NCI-H1417 (cell line): Measurements from ENCODE around the gene ULK4.
"Not testable (repeated sequence)": the region's sequence is repeated elsewhere in the genome, so short reads cannot be mapped to it uniquely, and the experiment has no call there.

Source experiments
- DNase-seq, 3 experiments: peaks; one replicate each; lab custom pipeline; 2025; lab: John Stamatoyannopoulos, UW

The ULK4 gene

DNA sequence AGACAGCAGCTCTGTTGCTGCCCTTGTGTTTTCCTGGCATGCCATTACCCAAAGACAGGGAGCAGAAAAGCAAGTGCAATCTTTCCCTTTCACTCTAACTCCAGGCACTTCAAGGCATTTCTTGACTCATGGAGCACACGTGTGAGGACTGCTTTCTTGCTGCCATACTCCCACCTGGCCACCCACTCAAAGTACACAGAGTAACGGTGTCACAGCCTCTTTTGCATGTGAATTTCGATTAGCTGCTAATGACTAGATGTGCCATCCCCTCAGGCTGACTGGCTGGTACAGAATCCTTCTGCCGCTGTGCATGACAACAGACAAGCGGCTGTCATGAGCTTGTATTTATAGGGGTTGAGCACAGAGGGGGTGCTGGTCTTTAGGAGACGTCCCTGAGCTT lies 382.0 kb downstream of the ULK4 start:
- no peak for DNase-seq

DNA sequence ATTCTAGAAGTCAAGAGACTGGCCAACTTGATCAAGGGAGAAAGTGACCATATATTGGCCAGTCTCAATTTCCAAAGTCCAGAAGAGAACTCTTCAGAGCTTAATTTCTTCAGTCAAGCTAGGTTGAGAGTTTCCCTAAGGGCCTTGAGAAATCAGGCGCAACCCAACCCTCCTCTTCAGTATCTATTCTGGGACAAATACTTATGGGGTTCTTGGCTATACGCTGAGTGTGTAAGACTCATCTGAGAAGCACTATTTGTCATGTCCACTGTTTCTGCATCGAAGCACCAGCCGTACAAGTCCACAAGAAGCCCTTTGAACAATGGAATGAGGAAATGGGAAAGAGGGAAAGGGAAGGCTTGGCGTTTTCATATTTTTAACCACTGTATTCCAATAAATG lies 383.1 kb downstream of the ULK4 start:
- no peak for DNase-seq

DNA sequence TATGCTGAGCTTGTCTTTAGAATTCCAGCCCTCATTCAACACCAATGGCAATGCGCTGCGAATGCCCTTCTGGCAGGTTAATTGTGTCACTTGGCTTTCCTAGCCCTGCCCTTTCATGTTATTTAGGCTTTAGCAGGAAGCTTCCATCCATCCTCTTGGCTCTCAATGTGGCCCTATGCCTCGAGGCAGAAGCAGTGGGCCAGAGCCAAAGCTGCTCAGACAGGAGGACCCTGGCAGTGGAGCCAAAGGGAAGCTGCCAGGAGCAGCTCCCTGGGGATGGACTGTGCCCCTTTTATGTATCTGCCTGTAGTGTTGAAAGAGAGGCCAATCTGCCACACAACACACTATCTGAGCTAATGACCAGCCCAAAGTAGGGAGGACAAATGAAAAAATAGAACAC lies 386.2 kb downstream of the ULK4 start:
- no peak for DNase-seq

DNA sequence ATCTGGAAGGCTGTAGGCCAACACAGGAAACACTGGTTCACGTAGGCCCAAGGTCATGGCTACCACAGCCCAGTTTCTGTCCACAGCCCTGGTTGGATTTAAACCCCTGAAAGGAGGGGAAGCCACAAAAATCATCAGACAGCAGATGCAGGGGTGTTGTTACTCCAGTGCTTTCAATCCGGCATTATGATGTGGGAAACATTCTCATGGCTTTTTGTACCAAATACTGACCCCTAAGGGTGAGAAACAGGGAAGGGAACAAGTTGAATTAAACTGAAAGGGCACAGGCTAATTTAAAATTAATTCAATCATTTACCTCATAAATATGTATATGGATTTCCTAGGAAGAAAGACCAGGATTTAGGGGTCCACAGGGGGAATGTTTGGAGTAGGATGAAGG lies 387.0 kb downstream of the ULK4 start:
- no peak for DNase-seq

DNA sequence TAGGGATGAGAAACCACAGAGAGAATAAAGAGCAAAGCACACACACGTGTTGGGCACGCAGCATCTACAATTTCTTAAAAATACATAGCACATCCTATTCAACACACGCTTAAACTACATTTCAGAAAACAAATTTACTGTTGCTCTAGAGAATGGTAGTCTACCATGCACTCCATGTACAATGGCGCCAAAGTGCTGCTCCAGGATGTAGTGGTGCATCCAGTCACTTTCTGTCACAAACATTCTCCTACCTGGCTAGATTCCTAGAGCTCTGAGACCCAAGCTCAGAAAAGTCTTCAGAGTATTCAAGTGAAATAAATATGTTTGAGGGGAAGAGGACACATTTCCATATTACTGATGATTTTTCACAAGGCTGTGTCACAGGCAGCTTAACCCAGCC lies 388.3 kb downstream of the ULK4 start:
- no peak for DNase-seq

DNA sequence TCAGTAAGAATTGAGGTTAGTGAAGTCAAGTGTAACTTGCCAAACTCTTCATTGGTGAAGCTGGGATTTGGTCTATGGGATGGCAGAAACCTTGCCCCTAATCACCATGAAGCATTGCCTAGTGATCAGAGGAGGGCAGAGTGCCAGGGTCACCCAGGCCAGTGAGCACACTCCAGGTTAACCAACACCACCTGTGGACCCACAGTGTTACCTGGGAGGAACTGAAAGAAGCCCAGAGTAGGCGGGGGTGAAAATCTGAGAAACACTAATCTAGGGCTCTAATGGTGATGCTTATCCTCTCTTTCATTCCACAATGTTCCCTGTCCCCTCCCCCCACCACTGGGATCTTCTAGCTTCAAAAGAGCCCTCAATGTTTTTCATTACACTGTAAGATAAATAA lies 389.8 kb downstream of the ULK4 start:
- DNase-seq, result no peak

DNA sequence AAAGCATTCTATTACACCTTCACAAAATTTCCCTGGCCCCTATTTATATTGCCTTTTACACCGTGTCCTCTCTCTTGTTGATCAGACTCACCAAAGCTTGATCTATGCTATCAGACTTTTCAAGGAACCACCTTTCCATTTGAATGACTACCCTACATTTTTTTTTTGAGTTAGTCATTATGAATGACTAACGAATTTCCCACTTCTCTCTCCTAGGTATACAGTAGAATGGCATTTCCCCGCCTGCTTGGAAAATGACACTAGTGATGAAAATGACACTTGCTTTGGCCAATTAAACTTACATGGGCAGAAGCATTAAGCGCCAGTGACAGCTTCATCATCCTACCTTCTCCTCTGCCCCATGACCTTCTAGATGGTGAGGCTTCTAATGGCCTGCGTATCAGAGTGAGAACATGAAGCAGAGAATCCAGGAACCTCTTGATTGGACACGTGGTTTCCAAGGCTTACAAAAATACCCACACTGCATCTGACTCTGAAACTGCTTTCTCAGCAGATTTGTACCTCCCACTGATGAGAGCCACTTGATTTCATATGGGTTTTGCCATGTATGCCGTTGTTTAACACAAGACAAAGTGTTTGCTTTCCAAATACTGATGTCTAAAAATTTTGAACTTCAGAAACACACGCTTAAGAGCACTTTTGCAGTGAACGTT lies 392.1 kb downstream of the ULK4 start:
- no peak for DNase-seq

DNA sequence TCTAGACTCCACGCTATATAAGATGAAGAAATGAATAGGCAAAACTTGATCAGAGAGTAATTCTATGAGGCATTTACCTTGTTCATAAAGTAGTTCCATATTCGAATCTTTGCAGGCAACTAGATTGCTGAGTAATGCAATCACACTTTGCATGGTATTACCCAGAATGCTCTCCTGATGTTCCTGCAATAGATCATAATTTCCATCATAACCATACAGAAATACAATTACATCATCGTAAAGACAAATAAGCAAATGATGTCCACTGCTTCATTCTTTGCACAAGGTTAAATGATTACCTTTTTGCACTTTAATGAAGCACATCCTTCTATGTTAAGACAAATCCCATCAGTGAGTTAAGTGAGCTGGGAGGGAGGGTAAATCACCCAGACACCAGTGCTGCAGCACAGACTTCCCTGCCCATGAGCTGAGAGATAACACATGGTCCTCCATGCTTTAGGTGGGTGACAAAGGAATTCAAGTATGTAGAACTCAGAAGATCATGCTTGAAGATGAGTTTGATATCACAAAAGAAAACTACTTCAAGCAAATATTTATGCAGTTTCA lies 395.9 kb downstream of the ULK4 start:
- no peak for DNase-seq

DNA sequence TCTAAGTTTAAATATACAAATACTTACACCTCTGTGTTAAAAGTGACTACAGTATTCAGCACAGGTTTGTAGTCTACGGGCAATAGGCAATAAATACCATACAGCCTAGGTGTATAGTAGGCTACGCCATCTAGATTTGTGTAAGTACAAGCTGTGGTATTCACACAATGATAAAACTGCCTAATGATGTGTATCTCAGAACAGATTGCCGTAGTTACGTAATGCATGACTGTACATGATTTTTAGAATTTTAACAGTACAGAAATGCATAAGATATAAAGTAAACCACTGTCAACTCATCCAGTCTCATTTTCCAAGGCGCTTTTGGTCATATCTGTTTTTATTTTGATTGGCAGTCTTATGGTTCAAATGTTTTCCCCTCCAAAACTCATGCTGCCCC lies 396.9 kb downstream of the ULK4 start:
- DNase-seq, result no peak

DNA sequence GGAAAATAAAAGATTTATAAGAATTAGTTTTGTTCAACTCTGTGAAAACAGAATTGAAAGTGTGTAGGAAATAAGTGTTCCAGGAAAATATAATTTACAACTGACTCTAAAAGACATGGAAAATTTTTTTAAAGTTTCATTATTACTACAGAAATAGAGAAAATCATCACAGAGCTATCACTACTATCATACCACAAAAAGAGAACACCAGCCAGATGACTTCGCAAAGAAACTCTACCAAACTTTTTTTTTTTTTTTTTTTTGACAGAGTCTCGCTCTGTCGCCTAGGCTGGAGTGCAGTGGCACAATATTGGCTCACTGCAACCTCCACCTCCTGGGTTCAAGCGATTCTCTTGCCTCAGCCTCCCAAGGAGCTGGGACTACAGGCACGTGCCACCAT lies 405.7 kb downstream of the ULK4 start:
- DNase-seq, result not testable (repeated sequence)

DNA sequence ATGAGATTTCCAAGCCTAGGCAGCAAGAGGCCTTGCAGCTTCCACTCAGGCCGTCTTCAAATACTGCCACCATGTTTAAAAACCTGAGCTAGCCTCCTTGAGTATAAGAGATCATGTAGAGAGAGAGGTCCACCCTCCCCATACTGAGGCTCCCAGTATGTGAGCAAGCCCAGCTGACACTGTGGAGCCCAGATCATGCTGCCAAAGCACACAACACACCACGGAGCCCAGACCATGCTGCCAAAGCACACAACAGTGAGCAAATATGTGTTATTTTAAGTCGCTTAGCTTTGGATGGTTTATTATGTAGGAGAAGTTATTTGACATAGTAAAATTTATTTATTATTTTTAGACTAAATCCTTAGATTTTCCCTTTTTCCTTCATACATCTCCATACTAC lies 428.9 kb downstream of the ULK4 start:
- DNase-seq, result no peak

DNA sequence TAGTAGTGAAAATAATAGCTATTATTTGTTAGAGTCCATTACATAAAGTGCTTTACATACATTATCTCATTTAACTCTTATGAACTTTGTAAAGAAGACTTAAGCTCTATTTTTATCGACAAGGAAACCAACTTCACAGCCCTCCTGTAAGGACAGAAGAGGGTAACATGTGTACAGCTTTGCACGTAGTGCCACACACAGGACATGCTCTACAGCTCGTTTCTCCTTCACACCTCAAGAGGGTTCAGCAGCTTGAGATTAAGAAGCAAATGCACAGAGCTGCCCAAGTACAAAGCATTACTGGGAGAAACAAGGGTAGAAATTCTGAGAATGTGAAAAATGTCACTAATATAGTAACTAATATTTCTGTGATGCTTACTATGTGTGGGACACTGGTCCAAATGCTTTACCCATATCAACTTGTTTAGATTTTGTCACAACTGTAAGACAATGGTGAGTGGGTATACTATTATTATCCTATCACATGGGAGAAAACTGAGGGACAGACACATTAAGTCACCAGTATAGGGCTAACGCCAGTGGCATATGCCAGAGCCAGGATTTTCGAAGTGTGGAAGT lies 434.8 kb downstream of the ULK4 start:
- no peak for DNase-seq

DNA sequence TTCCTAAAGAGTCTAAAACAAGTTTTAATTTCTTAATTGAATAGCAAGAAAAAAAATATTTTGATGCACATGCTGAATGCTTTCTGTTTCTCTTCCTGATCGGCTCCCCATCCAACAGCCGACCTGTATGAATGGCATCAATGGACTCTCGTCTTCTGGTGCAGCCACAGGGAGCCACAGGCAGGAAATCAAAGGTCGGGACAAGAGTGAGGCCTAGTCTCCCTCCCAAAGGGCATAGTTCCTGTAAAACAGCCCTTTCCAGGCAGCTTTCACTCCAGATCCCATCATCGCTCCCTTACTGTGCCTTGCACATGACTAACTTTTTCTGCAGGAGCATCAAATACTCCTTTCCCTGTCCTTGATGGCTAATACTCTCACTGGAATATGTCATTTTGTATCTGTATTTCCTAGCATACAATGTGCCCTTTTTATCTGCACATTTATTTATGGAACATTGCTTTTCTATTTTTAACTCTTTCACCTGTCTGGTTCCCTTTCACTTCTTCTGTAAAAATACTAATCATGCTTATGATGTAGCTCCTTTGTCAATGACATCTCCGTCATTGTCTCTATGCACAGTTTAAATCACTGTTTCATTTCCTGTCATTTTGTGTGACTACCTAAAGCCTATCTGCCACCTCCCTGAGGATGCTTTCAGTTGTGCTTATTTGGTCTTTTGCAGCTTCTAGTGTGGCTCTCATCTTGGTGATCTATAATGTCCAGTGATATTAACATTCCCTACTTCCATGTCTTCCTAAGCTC lies 436.4 kb downstream of the ULK4 start:
- DNase-seq, result peak in 1 of 3 experiments; percentile 1

DNA sequence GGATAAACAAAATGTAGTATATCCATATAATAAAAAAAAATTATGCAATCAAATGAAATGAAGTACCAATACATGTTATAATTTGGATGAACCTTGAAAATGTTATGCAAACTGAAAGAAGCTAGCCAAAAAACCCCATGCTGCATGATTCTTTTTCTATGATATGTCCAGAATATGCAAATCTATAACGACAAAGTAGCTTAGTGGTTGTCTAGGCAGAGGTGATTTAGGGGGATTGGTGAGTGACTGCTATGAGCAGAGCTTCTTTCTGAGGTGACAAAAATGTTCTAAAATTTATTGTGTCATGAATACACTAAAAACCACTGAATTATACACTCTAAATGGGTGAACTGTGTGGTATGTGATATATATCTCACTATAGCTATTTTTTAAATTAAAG lies 438.0 kb downstream of the ULK4 start:
- DNase-seq, result no peak

DNA sequence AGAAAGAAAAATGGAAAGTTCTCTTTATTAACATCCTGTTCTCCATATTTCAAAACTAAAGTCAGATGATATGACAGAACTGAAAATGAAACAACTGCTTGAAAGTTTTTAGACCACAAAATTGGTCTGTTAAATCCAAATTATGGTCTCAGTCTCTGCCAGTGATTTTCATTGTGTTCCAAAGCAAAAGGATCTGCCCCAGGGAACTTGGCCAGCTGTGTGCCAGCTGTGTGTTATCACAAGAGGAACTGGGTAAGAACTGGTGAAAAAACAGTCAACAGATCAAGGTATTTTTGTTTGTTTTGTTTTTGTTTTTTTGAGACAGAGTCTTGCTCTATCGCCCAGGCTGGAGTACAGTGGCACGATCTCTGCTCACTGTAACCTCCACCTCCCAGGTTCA lies 439.3 kb downstream of the ULK4 start:
- DNase-seq, result no peak

DNA sequence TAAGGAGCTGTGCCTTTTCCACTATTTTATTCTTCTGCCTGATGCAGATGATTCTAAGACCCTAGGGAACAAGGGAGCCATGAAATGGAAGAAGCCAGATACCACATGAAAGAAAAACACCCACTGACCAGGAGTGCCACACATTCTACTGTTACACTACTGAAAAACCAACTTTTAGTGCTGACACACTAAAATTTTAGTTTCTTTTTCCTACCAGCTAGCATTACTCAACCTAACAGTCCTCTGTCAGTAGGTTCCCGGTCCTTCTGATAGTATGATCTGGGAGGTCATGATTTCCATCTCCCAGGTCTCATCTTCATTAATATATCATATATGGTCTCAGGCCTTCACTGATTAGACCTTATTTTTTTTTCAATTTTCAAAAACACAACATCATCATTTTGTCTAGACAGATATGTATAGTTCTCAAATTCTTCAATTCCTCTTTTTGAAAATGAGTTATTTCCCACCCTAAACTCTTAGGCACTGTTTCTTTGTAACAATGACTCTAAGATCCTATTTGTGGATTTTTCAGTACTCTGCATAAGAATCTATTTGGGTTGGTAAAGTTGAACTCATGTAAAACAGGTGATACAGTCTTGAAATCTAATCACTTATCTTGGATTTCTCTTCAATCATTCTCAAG lies 440.8 kb downstream of the ULK4 start:
- no peak for DNase-seq

DNA sequence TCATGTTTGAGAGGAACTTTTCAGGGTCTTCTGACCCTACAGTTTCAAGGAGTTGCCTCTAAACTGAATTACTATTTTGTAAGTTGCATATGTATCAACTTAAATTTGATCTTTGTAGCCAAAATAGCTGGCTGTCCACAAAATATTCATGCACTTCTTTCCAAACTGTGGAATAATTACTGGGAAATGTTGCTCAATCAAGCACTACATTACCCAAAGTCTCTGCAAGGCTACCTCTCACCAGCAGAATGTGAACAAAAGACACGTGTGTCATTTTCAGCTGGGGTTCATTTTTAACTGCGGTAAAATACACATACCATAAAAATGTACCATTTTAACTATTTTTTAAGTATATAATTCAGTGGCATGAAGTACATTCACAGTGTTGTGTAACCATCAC lies 442.2 kb downstream of the ULK4 start:
- DNase-seq, result no peak

DNA sequence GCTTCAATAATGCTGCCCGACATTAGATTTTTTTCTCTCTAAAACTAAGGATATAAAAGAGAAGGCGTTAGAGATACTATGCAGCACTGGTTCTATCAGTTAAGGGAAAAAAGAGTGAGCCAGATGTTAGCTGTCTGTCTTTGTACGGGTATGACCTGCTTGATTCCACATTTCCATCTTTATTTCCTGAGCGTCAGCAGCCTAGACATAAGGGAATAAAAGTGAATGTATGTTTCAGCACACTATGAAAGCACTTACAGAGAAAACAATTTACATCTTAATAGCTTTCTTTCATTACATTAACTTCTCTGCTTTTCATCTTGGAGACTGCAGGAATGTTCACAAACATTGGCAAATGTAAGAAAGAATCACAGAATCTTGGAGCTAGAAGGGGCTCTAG lies 443.3 kb downstream of the ULK4 start:
- no peak for DNase-seq

DNA sequence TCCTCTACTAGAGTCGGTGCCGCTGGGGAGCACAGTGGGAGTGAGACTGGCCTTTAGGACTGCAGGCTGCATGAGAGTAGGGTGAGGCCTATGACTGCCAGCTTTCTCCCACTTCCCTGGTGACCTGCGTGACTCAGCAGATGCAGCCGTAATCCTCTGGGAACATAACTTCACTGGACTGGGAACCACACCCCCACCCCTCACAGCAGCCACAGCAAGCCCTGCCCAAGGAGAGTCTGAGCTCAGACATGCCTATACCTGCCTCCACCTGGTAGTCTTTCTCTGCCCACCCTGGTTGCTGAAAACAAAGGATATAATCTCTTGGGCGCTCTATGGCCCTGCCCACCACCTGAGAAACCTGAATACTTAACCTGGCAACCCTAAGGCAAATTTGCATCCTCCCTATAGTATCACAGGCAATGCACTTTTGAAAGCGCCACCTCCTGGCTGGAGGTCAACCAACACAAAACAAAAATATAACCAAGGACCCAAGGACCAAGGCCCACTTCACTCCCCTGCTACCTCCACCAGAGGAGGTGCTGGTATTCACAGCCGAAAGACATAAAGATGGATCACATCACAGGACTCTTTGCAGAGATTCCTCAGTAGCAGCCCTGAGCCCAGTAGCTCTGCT lies 453.7 kb downstream of the ULK4 start:
- no peak for DNase-seq

DNA sequence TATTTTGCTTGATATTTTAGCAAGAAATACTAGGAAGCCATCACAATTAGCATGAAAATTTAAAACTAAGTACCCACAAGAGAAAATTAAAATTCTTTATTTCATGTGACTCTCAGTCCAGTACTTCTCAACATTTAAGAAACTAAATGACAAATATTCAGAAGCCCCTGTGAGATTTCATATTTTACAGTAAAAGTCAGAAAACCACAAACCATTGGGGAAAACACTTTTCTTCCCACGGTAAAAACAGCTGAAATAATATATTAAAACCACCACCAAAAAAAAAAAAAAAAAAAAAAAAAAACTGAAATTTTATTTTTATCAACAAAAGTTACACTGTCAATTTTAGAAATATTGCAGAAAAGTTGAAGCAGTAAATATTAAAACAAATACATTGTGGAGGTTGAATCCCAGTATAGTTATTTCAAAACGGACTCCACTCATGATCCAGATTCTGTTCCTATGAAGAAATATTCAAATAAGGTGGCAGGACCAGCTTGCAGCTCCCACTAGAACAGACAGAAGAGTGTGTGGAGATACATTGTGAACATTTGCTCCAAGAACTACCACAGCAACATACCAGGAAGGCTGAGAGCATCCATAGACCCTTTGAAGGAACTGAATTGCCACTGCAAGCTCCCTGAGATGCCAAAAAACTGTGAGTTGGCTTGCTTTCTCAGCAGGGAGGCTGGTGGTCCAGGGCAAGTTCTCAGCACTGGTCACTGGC lies 454.4 kb downstream of the ULK4 start:
- DNase-seq, result no peak

DNA sequence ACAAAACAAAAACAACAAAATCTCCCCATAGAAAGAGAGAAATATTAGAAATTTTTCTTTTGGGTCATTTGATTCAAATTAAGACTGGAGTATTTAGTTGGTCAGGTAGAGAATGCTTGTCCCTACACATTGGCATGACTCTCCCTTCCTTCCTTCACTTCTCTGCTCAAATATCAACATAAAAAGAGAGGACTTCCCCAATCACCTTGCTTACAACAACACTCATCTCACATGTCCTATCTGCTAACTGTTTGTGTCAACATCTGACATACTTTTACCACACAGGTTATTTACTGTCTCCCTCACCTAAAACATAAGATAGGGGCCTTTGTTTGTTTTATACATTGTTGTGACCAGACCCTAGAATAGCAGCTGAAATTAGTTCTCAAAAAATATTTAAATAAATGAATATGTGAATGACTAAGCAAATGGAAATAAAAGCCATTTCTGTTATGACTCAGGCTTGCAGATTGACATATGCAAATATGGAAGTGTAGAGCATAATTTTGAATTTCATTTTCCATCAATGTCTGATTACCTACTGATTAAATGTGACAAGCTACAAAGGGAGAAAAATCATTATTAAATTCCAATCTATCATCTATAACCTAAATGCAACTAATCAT lies 457.8 kb downstream of the ULK4 start:
- no peak for DNase-seq
